Spleen (tissue), 7 donors: ENCODE data around the gene FDPS.

Experiments
- CTCF ChIP-seq, 11 experiments: fragments of 200-600 bp in 7 of 11; fragments of 450-650 bp in 4 of 11; sonication (generic) in 4 of 11; IDR thresholded peaks in 8 of 11; conservative IDR thresholded peaks in 3 of 11; 1 replicate in 7 of 11; 2 replicates in 4 of 11; pipeline versions ENCODE4 v1.4.0 to v1.8.0; 2016 to 2021; ENCODE audit warnings: antibody characterized with exemption in 11 of 11, inconsistent platforms in 4 of 11, mild to moderate bottlenecking in 1 of 11
- POLR2A ChIP-seq, 3 donors: fragments of 450-650 bp; IDR thresholded peaks; one replicate each; pipeline ENCODE4 v1.5.1; 2017; ENCODE audit warnings: antibody characterized with exemption in 3 of 3, mild to moderate bottlenecking in 1 of 3
- POLR2AphosphoS5 ChIP-seq, 3 donors: sonication (generic); formaldehyde crosslinking; IDR thresholded peaks; one replicate each; pipeline ENCODE4 v1.5.1; 2017; ENCODE audit warnings: antibody characterized with exemption in 3 of 3
- donor health status: DM: no; HTN: no; CAD: no; lungs with moderate emphysema.
- donor health status: DM: no; HTN: no; CAD: no.
- donor health status: DM: no; HTN: no; CAD: no.

GRCh38 chr1:155286544-155286943 lies 22.1 kb upstream of the FDPS start:
- no peak for TF ChIP-seq POLR2A (IDR thresholded peaks at IDR 0.05)
- TF ChIP-seq CTCF (IDR thresholded peaks at IDR 0.05 in 8 of 11, conservative IDR thresholded peaks at IDR 0.05 in 3 of 11), result no peak
- TF ChIP-seq POLR2AphosphoS5 (IDR thresholded peaks at IDR 0.05), result no peak
